HEK293 (cell line): Measurements from ENCODE around the gene MCTS1.
A peak's percentile ranks its signal among the peaks of the same experiment; 100 is the strongest.

Source experiments
- CTCF ChIA-PET: fragments of 350-600 bp; formaldehyde crosslinking; extraction: SDS; loops from one replicate; lab custom pipeline; 2021; ENCODE audit warnings: antibody characterized with exemption; lab: Yijun Ruan, JAX
- POLR2A ChIA-PET: fragments of 300-600 bp; formaldehyde crosslinking; extraction: SDS; loops from one replicate; lab custom pipeline; 2020; ENCODE audit warnings: antibody characterized with exemption, inconsistent platforms; lab: Yijun Ruan, JAX
- H3K27ac ChIP-seq: fragments of 200-500 bp; sonication (Bioruptor generic); 2 replicates; pipeline ENCODE4 v1.5.1; 2014; ENCODE audit warnings: low read depth, low read length, control low read depth, inconsistent platforms; ENCODE audit errors: extremely low read depth
- H3K36me3 ChIP-seq, 2 experiments: fragments of 200-500 bp in 1 of 2; sonication (Bioruptor generic) in 1 of 2; 1 replicate in 1 of 2; 2 replicates in 1 of 2; pipeline ENCODE4 v1.5.1; 2014 to 2017; ENCODE audit warnings: inconsistent platforms in 2 of 2, low read length in 2 of 2; ENCODE audit not compliant: control insufficient read depth in 2 of 2, insufficient read depth in 1 of 2
- H3K4me1 ChIP-seq: fragments of 200-500 bp; sonication (Bioruptor generic); 2 replicates; pipeline ENCODE4 v1.5.1; 2014; ENCODE audit warnings: mild to moderate bottlenecking, low read length, inconsistent platforms; ENCODE audit not compliant: control insufficient read depth, insufficient read depth
- H3K4me3 ChIP-seq: 2 replicates; pipeline ENCODE4 v1.5.1; 2011; ENCODE audit warnings: low read depth, mild to moderate bottlenecking, control low read depth, low read length, moderate library complexity
- H3K9me3 ChIP-seq: fragments of 200-500 bp; sonication (Bioruptor generic); 2 replicates; pipeline ENCODE4 v1.5.1; 2014; ENCODE audit warnings: low read depth, low read length, inconsistent platforms; ENCODE audit not compliant: control insufficient read depth, insufficient read depth
- GFI1B ChIP-seq: fragments of 450-650 bp; formaldehyde crosslinking; IDR thresholded peaks from 2 replicates; pipeline ENCODE4 v1.5.1; 2016; ENCODE audit warnings: missing biosample characterization, missing genetic modification characterization
- GLIS1 ChIP-seq: fragments of 450-650 bp; formaldehyde crosslinking; IDR thresholded peaks from 2 replicates; pipeline ENCODE4 v1.5.1; 2016; ENCODE audit warnings: missing biosample characterization, missing genetic modification characterization
- HOXD13 ChIP-seq: sonication (generic); formaldehyde crosslinking; IDR thresholded peaks from 2 replicates; pipeline ENCODE4 v1.8.0; 2022; ENCODE audit warnings: missing genetic modification reagents, borderline replicate concordance
- IKZF3 ChIP-seq: fragments of 450-650 bp; IDR thresholded peaks from 2 replicates; pipeline ENCODE4 v1.5.0; 2018; ENCODE audit warnings: missing biosample characterization, mild to moderate bottlenecking, missing genetic modification characterization, moderate library complexity
- PRDM1 ChIP-seq: fragments of 450-650 bp; formaldehyde crosslinking; IDR thresholded peaks from 2 replicates; pipeline ENCODE4; 2016; ENCODE audit warnings: missing biosample characterization, missing genetic modification characterization
- SETDB1 ChIP-seq: IDR thresholded peaks from one replicate; pipeline ENCODE4 v1.6.1; 2017; ENCODE audit warnings: mild to moderate bottlenecking, low read length, moderate library complexity, mixed read lengths; ENCODE audit not compliant: insufficient read length
- SP7 ChIP-seq: fragments of 450-650 bp; formaldehyde crosslinking; IDR thresholded peaks from 2 replicates; pipeline ENCODE4 v1.5.1; 2016; ENCODE audit warnings: missing biosample characterization, missing genetic modification characterization
- ZBTB17 ChIP-seq: fragments of 450-650 bp; formaldehyde crosslinking; IDR thresholded peaks from 2 replicates; pipeline ENCODE4 v1.5.1; 2016; ENCODE audit warnings: missing biosample characterization, missing genetic modification characterization
- ZEB2 ChIP-seq: fragments of 450-650 bp; formaldehyde crosslinking; IDR thresholded peaks from 2 replicates; pipeline ENCODE4 v1.5.1; 2016; ENCODE audit warnings: missing biosample characterization, missing genetic modification characterization
- ZFHX2 ChIP-seq: fragments of 450-650 bp; formaldehyde crosslinking; conservative IDR thresholded peaks from 2 replicates; pipeline ENCODE4 v1.5.1; 2016; ENCODE audit warnings: missing biosample characterization, missing genetic modification characterization
- ZNF10 ChIP-seq: fragments of 450-650 bp; formaldehyde crosslinking; IDR thresholded peaks from 2 replicates; pipeline ENCODE4 v1.5.1; 2017; ENCODE audit warnings: missing biosample characterization, missing genetic modification characterization
- ZNF16 ChIP-seq: fragments of 450-650 bp; formaldehyde crosslinking; IDR thresholded peaks from 2 replicates; pipeline ENCODE4 v1.5.1; 2016; ENCODE audit warnings: low read depth, missing biosample characterization, missing genetic modification characterization
- ZNF2 ChIP-seq: fragments of 450-650 bp; formaldehyde crosslinking; IDR thresholded peaks from 2 replicates; pipeline ENCODE4 v1.5.1; 2016; ENCODE audit warnings: missing biosample characterization, missing genetic modification characterization
- ZNF239 ChIP-seq: fragments of 450-650 bp; formaldehyde crosslinking; IDR thresholded peaks from 2 replicates; pipeline ENCODE4 v1.5.1; 2016; ENCODE audit warnings: missing biosample characterization, missing genetic modification characterization
- ZNF24 ChIP-seq: fragments of 450-650 bp; formaldehyde crosslinking; IDR thresholded peaks from 2 replicates; pipeline ENCODE4 v1.5.1; 2016; ENCODE audit warnings: missing biosample characterization, missing genetic modification characterization
- ZNF292 ChIP-seq: fragments of 450-650 bp; formaldehyde crosslinking; IDR thresholded peaks from 2 replicates; pipeline ENCODE4 v1.5.1; 2016; ENCODE audit warnings: low read depth, missing biosample characterization, missing genetic modification characterization, borderline replicate concordance
- ZNF501 ChIP-seq: fragments of 450-650 bp; formaldehyde crosslinking; IDR thresholded peaks from 2 replicates; pipeline ENCODE4 v1.5.1; 2016; ENCODE audit warnings: missing biosample characterization, missing genetic modification characterization
- ZNF548 ChIP-seq: fragments of 450-650 bp; formaldehyde crosslinking; IDR thresholded peaks from 2 replicates; pipeline ENCODE4 v1.5.1; 2016; ENCODE audit warnings: missing biosample characterization, missing genetic modification characterization
- ZNF571 ChIP-seq: fragments of 450-650 bp; formaldehyde crosslinking; IDR thresholded peaks from 2 replicates; pipeline ENCODE4 v1.5.0; 2017; ENCODE audit warnings: missing biosample characterization, missing genetic modification characterization
- ZNF658 ChIP-seq: fragments of 450-650 bp; formaldehyde crosslinking; IDR thresholded peaks from 2 replicates; pipeline ENCODE4; 2016; ENCODE audit warnings: missing biosample characterization, missing genetic modification characterization
- ZNF843 ChIP-seq: fragments of 450-650 bp; formaldehyde crosslinking; IDR thresholded peaks from 2 replicates; pipeline ENCODE4 v1.5.1; 2016; ENCODE audit warnings: missing biosample characterization, missing genetic modification characterization
- TF ChIP-seq, protein P1 (sequence below): fragments of 450-650 bp; formaldehyde crosslinking; conservative IDR thresholded peaks from 2 replicates; pipeline ENCODE4 v1.5.1; 2016; ENCODE audit warnings: low read depth, missing biosample characterization, missing genetic modification characterization
- TF ChIP-seq, protein P2 (sequence below): fragments of 450-650 bp; formaldehyde crosslinking; IDR thresholded peaks from 2 replicates; pipeline ENCODE4 v1.5.1; 2016; ENCODE audit warnings: missing biosample characterization, missing genetic modification characterization
- TF ChIP-seq, protein P3 (sequence below): fragments of 450-650 bp; formaldehyde crosslinking; IDR thresholded peaks from 2 replicates; pipeline ENCODE4 v1.5.1; 2016; ENCODE audit warnings: missing biosample characterization, missing genetic modification characterization
- TF ChIP-seq, protein P4 (sequence below): fragments of 450-650 bp; formaldehyde crosslinking; IDR thresholded peaks from 2 replicates; pipeline ENCODE4 v1.5.1; 2016; ENCODE audit warnings: missing biosample characterization, missing genetic modification characterization
- TF ChIP-seq, protein P5 (sequence below): fragments of 450-650 bp; formaldehyde crosslinking; IDR thresholded peaks from 2 replicates; pipeline ENCODE4 v1.5.1; 2016; ENCODE audit warnings: missing biosample characterization, missing genetic modification characterization

MCTS1 gene, protein sequence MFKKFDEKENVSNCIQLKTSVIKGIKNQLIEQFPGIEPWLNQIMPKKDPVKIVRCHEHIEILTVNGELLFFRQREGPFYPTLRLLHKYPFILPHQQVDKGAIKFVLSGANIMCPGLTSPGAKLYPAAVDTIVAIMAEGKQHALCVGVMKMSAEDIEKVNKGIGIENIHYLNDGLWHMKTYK

GRCh38 chrX:120603707-120604360 is at the start of gene MCTS1:
Gene MCTS1 (plus strand): TSS chrX:120604101. CDS start chrX:120604237, 136 bp downstream.
- ChIA-PET POLR2A (interaction anchor here (0.6 to 2.6 kb wide), 9 partner anchors 23 to 280 kb away, joined by 3 to 37 read pairs (median 4); partner anchors contain the start of genes C1GALT1C1 and CUL4B), CTCF (interaction anchor here (1.2 kb wide), 1 partner anchor 53 kb away, joined by 4 read pairs; no protein-coding TSS in a partner anchor)
- Histone ChIP-seq H3K4me1 (no peaks in the 10 kb centered on the region; the same call in 1 of the 2 replicates), H3K4me3 (peak within 1 kb of the TSS; percentile 54), H3K36me3 (peaks cover 0 to 15% of the 10 kb centered on the region in 2 experiments), H3K9me3 (no peaks in the 10 kb centered on the region), H3K27ac (peak within 1 kb of the TSS; percentile 62)
- TF ChIP-seq GLIS1 (tag by site-specific recombination), result peak; percentile 10; the same call in 1 of the 2 replicates
- no peak for TF ChIP-seq ZNF292 (tag by site-specific recombination)
- TF ChIP-seq ZBTB17 (tag by site-specific recombination), result peak; percentile 75
- TF ChIP-seq ZFHX2 (tag by site-specific recombination), result peak; percentile 63
- peak; percentile 42 for TF ChIP-seq SETDB1
- TF ChIP-seq ZEB2, result peak; percentile 76
- TF ChIP-seq, protein P1, sequence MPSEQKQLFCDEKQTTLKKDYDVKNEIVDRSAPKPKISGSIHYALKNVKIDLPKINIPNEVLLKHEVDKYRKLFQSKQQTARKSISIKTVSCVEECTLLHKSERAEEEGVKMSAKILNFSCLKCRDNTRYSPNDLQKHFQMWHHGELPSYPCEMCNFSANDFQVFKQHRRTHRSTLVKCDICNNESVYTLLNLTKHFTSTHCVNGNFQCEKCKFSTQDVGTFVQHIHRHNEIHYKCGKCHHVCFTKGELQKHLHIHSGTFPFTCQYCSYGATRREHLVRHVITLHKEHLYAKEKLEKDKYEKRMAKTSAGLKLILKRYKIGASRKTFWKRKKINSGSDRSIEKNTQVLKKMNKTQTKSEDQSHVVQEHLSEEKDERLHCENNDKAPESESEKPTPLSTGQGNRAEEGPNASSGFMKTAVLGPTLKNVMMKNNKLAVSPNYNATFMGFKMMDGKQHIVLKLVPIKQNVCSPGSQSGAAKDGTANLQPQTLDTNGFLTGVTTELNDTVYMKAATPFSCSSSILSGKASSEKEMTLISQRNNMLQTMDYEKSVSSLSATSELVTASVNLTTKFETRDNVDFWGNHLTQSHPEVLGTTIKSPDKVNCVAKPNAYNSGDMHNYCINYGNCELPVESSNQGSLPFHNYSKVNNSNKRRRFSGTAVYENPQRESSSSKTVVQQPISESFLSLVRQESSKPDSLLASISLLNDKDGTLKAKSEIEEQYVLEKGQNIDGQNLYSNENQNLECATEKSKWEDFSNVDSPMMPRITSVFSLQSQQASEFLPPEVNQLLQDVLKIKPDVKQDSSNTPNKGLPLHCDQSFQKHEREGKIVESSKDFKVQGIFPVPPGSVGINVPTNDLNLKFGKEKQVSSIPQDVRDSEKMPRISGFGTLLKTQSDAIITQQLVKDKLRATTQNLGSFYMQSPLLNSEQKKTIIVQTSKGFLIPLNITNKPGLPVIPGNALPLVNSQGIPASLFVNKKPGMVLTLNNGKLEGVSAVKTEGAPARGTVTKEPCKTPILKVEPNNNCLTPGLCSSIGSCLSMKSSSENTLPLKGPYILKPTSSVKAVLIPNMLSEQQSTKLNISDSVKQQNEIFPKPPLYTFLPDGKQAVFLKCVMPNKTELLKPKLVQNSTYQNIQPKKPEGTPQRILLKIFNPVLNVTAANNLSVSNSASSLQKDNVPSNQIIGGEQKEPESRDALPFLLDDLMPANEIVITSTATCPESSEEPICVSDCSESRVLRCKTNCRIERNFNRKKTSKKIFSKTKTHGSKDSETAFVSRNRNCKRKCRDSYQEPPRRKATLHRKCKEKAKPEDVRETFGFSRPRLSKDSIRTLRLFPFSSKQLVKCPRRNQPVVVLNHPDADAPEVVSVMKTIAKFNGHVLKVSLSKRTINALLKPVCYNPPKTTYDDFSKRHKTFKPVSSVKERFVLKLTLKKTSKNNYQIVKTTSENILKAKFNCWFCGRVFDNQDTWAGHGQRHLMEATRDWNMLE (tag by site-specific recombination), result peak; percentile 94
- peak; percentile 67 for TF ChIP-seq SP7 (tag by site-specific recombination)
- TF ChIP-seq ZNF571 (tag by site-specific recombination), result no peak
- no peak for TF ChIP-seq ZNF658
- TF ChIP-seq ZNF16 (tag by site-specific recombination), result no peak
- TF ChIP-seq, protein P2, sequence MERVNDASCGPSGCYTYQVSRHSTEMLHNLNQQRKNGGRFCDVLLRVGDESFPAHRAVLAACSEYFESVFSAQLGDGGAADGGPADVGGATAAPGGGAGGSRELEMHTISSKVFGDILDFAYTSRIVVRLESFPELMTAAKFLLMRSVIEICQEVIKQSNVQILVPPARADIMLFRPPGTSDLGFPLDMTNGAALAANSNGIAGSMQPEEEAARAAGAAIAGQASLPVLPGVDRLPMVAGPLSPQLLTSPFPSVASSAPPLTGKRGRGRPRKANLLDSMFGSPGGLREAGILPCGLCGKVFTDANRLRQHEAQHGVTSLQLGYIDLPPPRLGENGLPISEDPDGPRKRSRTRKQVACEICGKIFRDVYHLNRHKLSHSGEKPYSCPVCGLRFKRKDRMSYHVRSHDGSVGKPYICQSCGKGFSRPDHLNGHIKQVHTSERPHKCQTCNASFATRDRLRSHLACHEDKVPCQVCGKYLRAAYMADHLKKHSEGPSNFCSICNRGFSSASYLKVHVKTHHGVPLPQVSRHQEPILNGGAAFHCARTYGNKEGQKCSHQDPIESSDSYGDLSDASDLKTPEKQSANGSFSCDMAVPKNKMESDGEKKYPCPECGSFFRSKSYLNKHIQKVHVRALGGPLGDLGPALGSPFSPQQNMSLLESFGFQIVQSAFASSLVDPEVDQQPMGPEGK (tag by site-specific recombination), result 0 out of 2 replicates have a peak, but pooled peaks have one; percentile 19
- TF ChIP-seq ZNF2 (tag by site-specific recombination), result no peak
- TF ChIP-seq, protein P3, sequence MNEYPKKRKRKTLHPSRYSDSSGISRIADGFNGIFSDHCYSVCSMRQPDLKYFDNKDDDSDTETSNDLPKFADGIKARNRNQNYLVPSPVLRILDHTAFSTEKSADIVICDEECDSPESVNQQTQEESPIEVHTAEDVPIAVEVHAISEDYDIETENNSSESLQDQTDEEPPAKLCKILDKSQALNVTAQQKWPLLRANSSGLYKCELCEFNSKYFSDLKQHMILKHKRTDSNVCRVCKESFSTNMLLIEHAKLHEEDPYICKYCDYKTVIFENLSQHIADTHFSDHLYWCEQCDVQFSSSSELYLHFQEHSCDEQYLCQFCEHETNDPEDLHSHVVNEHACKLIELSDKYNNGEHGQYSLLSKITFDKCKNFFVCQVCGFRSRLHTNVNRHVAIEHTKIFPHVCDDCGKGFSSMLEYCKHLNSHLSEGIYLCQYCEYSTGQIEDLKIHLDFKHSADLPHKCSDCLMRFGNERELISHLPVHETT (tag by site-specific recombination), result peak; percentile 75
- peak; percentile 80 for TF ChIP-seq IKZF3 (tag by site-specific recombination)
- TF ChIP-seq ZNF24, result peak; percentile 97
- peak; percentile 83 for TF ChIP-seq GFI1B (tag by site-specific recombination)
- TF ChIP-seq, protein P4, sequence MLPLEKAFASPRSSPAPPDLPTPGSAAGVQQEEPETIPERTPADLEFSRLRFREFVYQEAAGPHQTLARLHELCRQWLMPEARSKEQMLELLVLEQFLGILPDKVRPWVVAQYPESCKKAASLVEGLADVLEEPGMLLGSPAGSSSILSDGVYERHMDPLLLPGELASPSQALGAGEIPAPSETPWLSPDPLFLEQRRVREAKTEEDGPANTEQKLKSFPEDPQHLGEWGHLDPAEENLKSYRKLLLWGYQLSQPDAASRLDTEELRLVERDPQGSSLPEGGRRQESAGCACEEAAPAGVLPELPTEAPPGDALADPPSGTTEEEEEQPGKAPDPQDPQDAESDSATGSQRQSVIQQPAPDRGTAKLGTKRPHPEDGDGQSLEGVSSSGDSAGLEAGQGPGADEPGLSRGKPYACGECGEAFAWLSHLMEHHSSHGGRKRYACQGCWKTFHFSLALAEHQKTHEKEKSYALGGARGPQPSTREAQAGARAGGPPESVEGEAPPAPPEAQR (tag by site-specific recombination), result no peak
- peak; percentile 96 for TF ChIP-seq HOXD13 (CRISPR knock-in tag)
- no peak for TF ChIP-seq ZNF548 (tag by site-specific recombination)
- TF ChIP-seq, protein P5, sequence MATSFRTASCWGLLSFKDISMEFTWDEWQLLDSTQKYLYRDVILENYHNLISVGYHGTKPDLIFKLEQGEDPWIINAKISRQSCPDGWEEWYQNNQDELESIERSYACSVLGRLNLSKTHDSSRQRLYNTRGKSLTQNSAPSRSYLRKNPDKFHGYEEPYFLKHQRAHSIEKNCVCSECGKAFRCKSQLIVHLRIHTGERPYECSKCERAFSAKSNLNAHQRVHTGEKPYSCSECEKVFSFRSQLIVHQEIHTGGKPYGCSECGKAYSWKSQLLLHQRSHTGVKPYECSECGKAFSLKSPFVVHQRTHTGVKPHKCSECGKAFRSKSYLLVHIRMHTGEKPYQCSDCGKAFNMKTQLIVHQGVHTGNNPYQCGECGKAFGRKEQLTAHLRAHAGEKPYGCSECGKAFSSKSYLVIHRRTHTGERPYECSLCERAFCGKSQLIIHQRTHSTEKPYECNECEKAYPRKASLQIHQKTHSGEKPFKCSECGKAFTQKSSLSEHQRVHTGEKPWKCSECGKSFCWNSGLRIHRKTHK (tag by site-specific recombination), result no peak
- TF ChIP-seq ZNF239 (tag by site-specific recombination), result no peak
- TF ChIP-seq ZNF843 (tag by site-specific recombination), result 0 out of 2 replicates have a peak, but pooled peaks have one; percentile 21
- 0 out of 2 replicates have a peak, but pooled peaks have one; percentile 2 for TF ChIP-seq PRDM1 (tag by site-specific recombination)
- TF ChIP-seq ZNF501 (tag by site-specific recombination), result peak; percentile 24; the same call in 1 of the 2 replicates
- peak; percentile 98 for TF ChIP-seq ZNF10 (tag by site-specific recombination)
